OCI-LY1 (cell line): ENCODE measurements around the gene FAIM.

ENCODE experiments used
- H2AFZ ChIP-seq: fragments of 200-600 bp; sonication (generic), shearing (Covaris generic); 2 replicates; pipeline ENCODE4 v1.6.0; 2014; ENCODE audit warnings: antibody characterized with exemption, mild to moderate bottlenecking, low read length
- H3F3A ChIP-seq: fragments of 200-600 bp; sonication (generic), shearing (Covaris generic); 2 replicates; pipeline ENCODE4 v1.6.0; 2014; ENCODE audit warnings: mild to moderate bottlenecking, antibody characterized with exemption, low read length, moderate library complexity; ENCODE audit not compliant: insufficient read depth
- H3K27ac ChIP-seq: fragments of 200-600 bp; sonication (generic); 2 replicates; pipeline ENCODE4 v1.5.1; 2014; ENCODE audit warnings: low read length, mixed run types, mild to moderate bottlenecking, low read depth; ENCODE audit not compliant: poor library complexity, severe bottlenecking
- H3K27me3 ChIP-seq: fragments of 200-600 bp; sonication (generic); 2 replicates; pipeline ENCODE4 v1.6.0; 2014; ENCODE audit warnings: antibody characterized with exemption, mild to moderate bottlenecking, low read length, moderate library complexity; ENCODE audit not compliant: insufficient read depth
- H3K36me3 ChIP-seq: fragments of 200-600 bp; sonication (generic); 2 replicates; pipeline ENCODE4 v1.6.1; 2014; ENCODE audit warnings: mild to moderate bottlenecking, antibody characterized with exemption, low read length, moderate library complexity, mixed read lengths; ENCODE audit not compliant: insufficient read depth
- H3K4me1 ChIP-seq: fragments of 200-600 bp; sonication (generic); 2 replicates; pipeline ENCODE4 v1.5.1; 2014; ENCODE audit warnings: mild to moderate bottlenecking, low read length, moderate library complexity; ENCODE audit not compliant: insufficient read depth, severe bottlenecking
- H3K4me2 ChIP-seq: fragments of 200-600 bp; sonication (generic), shearing (Covaris generic); 2 replicates; pipeline ENCODE4 v1.6.1; 2014; ENCODE audit warnings: low read length
- H3K4me3 ChIP-seq: fragments of 200-600 bp; sonication (generic); 2 replicates; pipeline ENCODE4 v1.5.1; 2014; ENCODE audit warnings: low read length, low read depth, mild to moderate bottlenecking, mixed read lengths; ENCODE audit not compliant: poor library complexity, severe bottlenecking
- H3K79me2 ChIP-seq: fragments of 200-600 bp; shearing (Covaris generic); 2 replicates; pipeline ENCODE4 v1.6.1; 2016; ENCODE audit warnings: mixed run types, low read length, mixed read lengths; ENCODE audit not compliant: insufficient read depth
- H3K9ac ChIP-seq: fragments of 200-600 bp; sonication (generic), shearing (Covaris generic); 2 replicates; pipeline ENCODE4 v1.6.1; 2014; ENCODE audit warnings: mild to moderate bottlenecking, low read length, mixed read lengths
- H3K9me2 ChIP-seq: fragments of 200-600 bp; sonication (generic), shearing (Covaris generic); 2 replicates; pipeline ENCODE4 v1.6.1; 2014; ENCODE audit warnings: low read depth, mild to moderate bottlenecking, low read length, mixed read lengths
- H3K9me3 ChIP-seq: fragments of 200-600 bp; shearing (Covaris generic); 2 replicates; pipeline ENCODE4 v1.6.1; 2014; ENCODE audit warnings: low read length, mixed read lengths
- H4K20me1 ChIP-seq: fragments of 200-600 bp; sonication (generic), shearing (Covaris generic); 2 replicates; pipeline ENCODE4 v1.6.0; 2016; ENCODE audit warnings: mild to moderate bottlenecking, low read length; ENCODE audit not compliant: insufficient read depth
- CTCF ChIP-seq: fragments of 200-600 bp; sonication (generic), shearing (Covaris generic); IDR thresholded peaks from 2 replicates; pipeline ENCODE4 v1.5.1; 2017; ENCODE audit warnings: mild to moderate bottlenecking, antibody characterized with exemption, low read length, moderate library complexity, mixed read lengths
- EZH2 ChIP-seq: fragments of 200-600 bp; sonication (generic), shearing (Covaris generic); IDR thresholded peaks from 2 replicates; pipeline ENCODE4 v1.8.0; 2017; ENCODE audit warnings: borderline replicate concordance, mixed run types, mild to moderate bottlenecking, antibody characterized with exemption, low read length, moderate library complexity, mixed read lengths

FAIM gene

GRCh38 chr3:138642927-138643253, 34.3 kb downstream of the FAIM start:
- Histone ChIP-seq H3K4me1 (no peaks in the 10 kb centered on the region), H3K4me2 (no peak overlapping the region), H2AFZ (no peak overlapping the region), H3K9me2 (no peaks in the 10 kb centered on the region), H3K79me2 (no peaks in the 10 kb centered on the region), H3K36me3 (no peaks in the 10 kb centered on the region), H3F3A (no peaks in the 10 kb centered on the region), H3K9me3 (peaks cover 12% of the 10 kb centered on the region; the same call in 1 of the 2 replicates), H3K9ac (no peak overlapping the region), H3K27me3 (no peaks in the 10 kb centered on the region), H4K20me1 (no peaks in the 10 kb centered on the region), H3K4me3 (no peak overlapping the region), H3K27ac (no peak overlapping the region)
- TF ChIP-seq CTCF = no peak

GRCh38 chr3:138646008-138646407, 37.4 kb downstream of the FAIM start:
- H3K9me3 ChIP-seq = peaks cover 21% of the 10 kb centered on the region; the same call in 1 of the 2 replicates

DNA sequence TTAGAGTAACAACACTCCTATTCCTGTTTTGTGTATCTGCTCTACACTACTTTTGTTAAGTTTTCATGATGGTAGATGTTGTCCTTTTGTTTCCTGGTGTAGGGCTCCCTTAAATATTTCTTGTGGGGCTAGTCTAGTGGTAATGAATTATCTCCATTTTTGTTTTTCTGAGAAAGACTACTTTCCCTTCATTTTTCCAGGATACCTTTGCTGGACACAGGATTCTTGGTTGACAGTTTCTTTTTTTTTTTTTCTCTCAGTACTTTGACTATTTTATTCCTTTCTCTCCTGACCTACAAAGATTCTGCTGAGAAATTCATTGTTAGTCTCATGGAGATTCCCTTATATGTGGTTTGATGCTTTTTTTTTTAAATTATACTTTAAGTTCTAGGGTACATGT, 37.9 kb downstream of the FAIM start:
- no peak overlapping the region for H3K27ac ChIP-seq
- H3K9me3 ChIP-seq = peaks cover 21% of the 10 kb centered on the region; the same call in 1 of the 2 replicates
- no peaks in the 10 kb centered on the region for H3K4me1 ChIP-seq
- no peak overlapping the region for H3K9ac ChIP-seq
- TF ChIP-seq CTCF (no peak), EZH2 (no peak)
- no peaks in the 10 kb centered on the region for H3F3A ChIP-seq
- no peak overlapping the region for H3K4me2 ChIP-seq
- H3K9me2 ChIP-seq = no peaks in the 10 kb centered on the region
- H3K79me2 ChIP-seq = no peaks in the 10 kb centered on the region
- no peak overlapping the region for H2AFZ ChIP-seq
- H3K4me3 ChIP-seq = no peak overlapping the region
- H4K20me1 ChIP-seq = no peaks in the 10 kb centered on the region
- peaks cover 17% of the 10 kb centered on the region for H3K36me3 ChIP-seq
- H3K27me3 ChIP-seq = no peaks in the 10 kb centered on the region

More at GRCh38 chr3:138646008-138646407, 37.4 kb downstream of the FAIM start:
- Histone ChIP-seq H2AFZ (no peak overlapping the region), H3F3A (no peaks in the 10 kb centered on the region), H3K9ac (no peak overlapping the region), H3K9me2 (no peaks in the 10 kb centered on the region), H3K36me3 (peaks cover 17% of the 10 kb centered on the region), H3K4me1 (no peaks in the 10 kb centered on the region), H4K20me1 (no peaks in the 10 kb centered on the region), H3K27ac (no peak overlapping the region), H3K79me2 (no peaks in the 10 kb centered on the region), H3K27me3 (no peaks in the 10 kb centered on the region), H3K4me3 (no peak overlapping the region), H3K4me2 (no peak overlapping the region)
- TF ChIP-seq CTCF = no peak
- no peak for TF ChIP-seq EZH2
